Chondrocyte (in vitro differentiated cells): ENCODE measurements around the gene CEP250. TPM values are rescaled to one million over a fixed set of nuclear protein-coding genes. Genes with fewer than 3 reads are reported as not detected.

ENCODE experiments used
- DNase-seq: peaks from one replicate; pipeline ENCODE4 v3.0.0; 2021; ENCODE audit warnings: mixed read lengths, low spot score
- H3K27ac Mint-ChIP-seq: one replicate; pipeline ENCODE4 v1.8.0; 2021; ENCODE audit warnings: mild to moderate bottlenecking, moderate library complexity, mixed read lengths; ENCODE audit not compliant: unreplicated experiment
- H3K27me3 Mint-ChIP-seq: 2 replicates; pipeline ENCODE4 v1.8.0; 2021; ENCODE audit warnings: low read depth, mixed read lengths
- H3K36me3 Mint-ChIP-seq: 2 replicates; pipeline ENCODE4 v1.8.0; 2021; ENCODE audit warnings: low read depth, mixed read lengths
- H3K4me1 Mint-ChIP-seq: 2 replicates; pipeline ENCODE4 v1.8.0; 2021; ENCODE audit warnings: low read depth, mild to moderate bottlenecking, mixed read lengths
- H3K4me3 Mint-ChIP-seq: one replicate; pipeline ENCODE4 v1.8.0; 2021; ENCODE audit warnings: mild to moderate bottlenecking, moderate library complexity, mixed read lengths; ENCODE audit not compliant: unreplicated experiment
- H3K9me3 Mint-ChIP-seq: 2 replicates; pipeline ENCODE4 v1.8.0; 2021; ENCODE audit warnings: low read depth, mixed read lengths
- CTCF ChIP-seq: fragments of 200-600 bp; sonication (generic); IDR thresholded peaks from 2 replicates; pipeline ENCODE4 v1.5.0; 2021; ENCODE audit warnings: antibody characterized with exemption, mild to moderate bottlenecking, moderate library complexity
- total RNA-seq: library from RNA; stranded (reverse); gene quantifications from 3 replicates; pipeline ENCODE4 v1.2.1, GENCODE V29; 2021

The CEP250 gene
- total RNA-seq, 1 donor from 2014 or later, result 43.6 TPM

GRCh38 chr20:35421322-35421721, 34.1 kb upstream of the CEP250 start:
- Mint-ChIP-seq H3K9me3 (no peaks in the 10 kb centered on the region), H3K4me1 (no peaks in the 10 kb centered on the region), H3K36me3 (no peaks in the 10 kb centered on the region), H3K4me3 (no peak overlapping the region), H3K27me3 (peaks cover 5% of the 10 kb centered on the region), H3K27ac (no peak overlapping the region)
- DNase-seq, result no peak
- no peak for TF ChIP-seq CTCF

- H3K9me3 Mint-ChIP-seq, result no peaks in the 10 kb centered on the region
- H3K4me3 Mint-ChIP-seq, result no peak overlapping the region
- H3K27ac Mint-ChIP-seq, result peak overlapping the region; percentile 63
- H3K36me3 Mint-ChIP-seq, result no peaks in the 10 kb centered on the region
- peaks cover 16% of the 10 kb centered on the region for H3K4me1 Mint-ChIP-seq
- TF ChIP-seq CTCF, result no peak
- no peak for DNase-seq
- H3K27me3 Mint-ChIP-seq, result no peaks in the 10 kb centered on the region
Measured at GRCh38 chr20:35431621-35432429, 23.6 kb upstream of the CEP250 start.

GRCh38 chr20:35432430-35432735, 23.0 kb upstream of the CEP250 start:
- Mint-ChIP-seq H3K4me3 (no peak overlapping the region), H3K9me3 (no peaks in the 10 kb centered on the region), H3K36me3 (no peaks in the 10 kb centered on the region), H3K27ac (no peak overlapping the region), H3K4me1 (peaks cover 18% of the 10 kb centered on the region), H3K27me3 (no peaks in the 10 kb centered on the region)
- peak; percentile 19 for TF ChIP-seq CTCF
- no peak for DNase-seq

- H3K4me1 Mint-ChIP-seq, result peaks cover 27% of the 10 kb centered on the region
Measured at GRCh38 chr20:35433337-35433736, 22.1 kb upstream of the CEP250 start.

More at GRCh38 chr20:35433337-35433736, 22.1 kb upstream of the CEP250 start:
- DNase-seq, result no peak
- Mint-ChIP-seq H3K36me3 (no peaks in the 10 kb centered on the region), H3K4me3 (no peak overlapping the region), H3K27me3 (no peaks in the 10 kb centered on the region), H3K27ac (no peak overlapping the region), H3K9me3 (no peaks in the 10 kb centered on the region)
- TF ChIP-seq CTCF, result no peak
